ENCODE data around the gene ILK.

ILK gene

GRCh38 chr11:6579681-6580080, 23.9 kb upstream of the ILK start:
- Histone ChIP-seq H2AFZ (ENCODE audit: low read length) (no peak overlapping the region), H3K9me2 (ENCODE audit: low read depth, low read length) (no peaks in the 10 kb centered on the region), H4K20me1 (ENCODE audit: insufficient read depth, low read length) (no peaks in the 10 kb centered on the region), H3K27ac (ENCODE audit: low read depth, low read length, poor library complexity, severe bottlenecking) (no peak overlapping the region), H3K9me3 (ENCODE audit: low read length) (peaks cover 4% of the 10 kb centered on the region; the same call in 1 of the 2 replicates), H3F3A (ENCODE audit: insufficient read depth, low read length) (no peaks in the 10 kb centered on the region), H3K36me3 (ENCODE audit: insufficient read depth, low read length) (0 out of 2 replicates have a peak, but pooled peaks cover 3% of the 10 kb centered on the region), H3K4me3 (ENCODE audit: low read depth, low read length, poor library complexity, severe bottlenecking) (no peak overlapping the region), H3K79me2 (ENCODE audit: insufficient read depth, low read length) (no peaks in the 10 kb centered on the region), H3K9ac (ENCODE audit: low read length) (no peak overlapping the region), H3K27me3 (ENCODE audit: insufficient read depth, low read length) (no peaks in the 10 kb centered on the region), H3K4me1 (ENCODE audit: insufficient read depth, low read length, severe bottlenecking) (no peaks in the 10 kb centered on the region), H3K4me2 (ENCODE audit: low read length) (no peak overlapping the region)
- TF ChIP-seq EZH2 (IDR thresholded peaks at IDR 0.05; ENCODE audit: borderline replicate concordance, low read length) = no peak
- no peak for TF ChIP-seq CTCF (IDR thresholded peaks at IDR 0.05; ENCODE audit: low read length)

GRCh38 chr11:6583584-6583983, 20.0 kb upstream of the ILK start:
- Histone ChIP-seq H3K9ac (ENCODE audit: low read length) (no peak overlapping the region), H3K4me3 (ENCODE audit: low read depth, low read length, poor library complexity, severe bottlenecking) (no peak overlapping the region), H3K9me2 (ENCODE audit: low read depth, low read length) (no peaks in the 10 kb centered on the region), H3K4me2 (ENCODE audit: low read length) (no peak overlapping the region), H3K9me3 (ENCODE audit: low read length) (peaks cover 5% of the 10 kb centered on the region; the same call in 1 of the 2 replicates), H3F3A (ENCODE audit: insufficient read depth, low read length) (no peaks in the 10 kb centered on the region), H3K4me1 (ENCODE audit: insufficient read depth, low read length, severe bottlenecking) (no peaks in the 10 kb centered on the region), H3K36me3 (ENCODE audit: insufficient read depth, low read length) (peaks cover 22% of the 10 kb centered on the region), H3K27ac (ENCODE audit: low read depth, low read length, poor library complexity, severe bottlenecking) (no peak overlapping the region), H3K27me3 (ENCODE audit: insufficient read depth, low read length) (no peaks in the 10 kb centered on the region), H3K79me2 (ENCODE audit: insufficient read depth, low read length) (no peaks in the 10 kb centered on the region), H4K20me1 (ENCODE audit: insufficient read depth, low read length) (no peaks in the 10 kb centered on the region), H2AFZ (ENCODE audit: low read length) (no peak overlapping the region)
- TF ChIP-seq EZH2 (IDR thresholded peaks at IDR 0.05; ENCODE audit: borderline replicate concordance, low read length) (no peak), CTCF (IDR thresholded peaks at IDR 0.05; ENCODE audit: low read length) (no peak)

GRCh38 chr11:6584528-6584927, 19.0 kb upstream of the ILK start:
- TF ChIP-seq EZH2 (IDR thresholded peaks at IDR 0.05; ENCODE audit: borderline replicate concordance, low read length) (no peak), CTCF (IDR thresholded peaks at IDR 0.05; ENCODE audit: low read length) (no peak)
- no peak overlapping the region for H2AFZ ChIP-seq (ENCODE audit: low read length)
- H3K9me2 ChIP-seq (ENCODE audit: low read depth, low read length) = no peaks in the 10 kb centered on the region
- H3K4me1 ChIP-seq (ENCODE audit: insufficient read depth, low read length, severe bottlenecking) = no peaks in the 10 kb centered on the region
- H3K4me3 ChIP-seq (ENCODE audit: low read depth, low read length, poor library complexity, severe bottlenecking) = no peak overlapping the region
- H4K20me1 ChIP-seq (ENCODE audit: insufficient read depth, low read length) = no peaks in the 10 kb centered on the region
- peaks cover 5% of the 10 kb centered on the region; the same call in 1 of the 2 replicates for H3K9me3 ChIP-seq (ENCODE audit: low read length)
- no peak overlapping the region for H3K27ac ChIP-seq (ENCODE audit: low read depth, low read length, poor library complexity, severe bottlenecking)
- no peaks in the 10 kb centered on the region for H3K79me2 ChIP-seq (ENCODE audit: insufficient read depth, low read length)
- H3K4me2 ChIP-seq (ENCODE audit: low read length) = no peak overlapping the region
- no peaks in the 10 kb centered on the region for H3F3A ChIP-seq (ENCODE audit: insufficient read depth, low read length)
- H3K27me3 ChIP-seq (ENCODE audit: insufficient read depth, low read length) = no peaks in the 10 kb centered on the region
- H3K36me3 ChIP-seq (ENCODE audit: insufficient read depth, low read length) = peaks cover 22% of the 10 kb centered on the region
- no peak overlapping the region for H3K9ac ChIP-seq (ENCODE audit: low read length)
